SK-N-SH (cell line): ENCODE results near the gene RASIP1. TPM values are rescaled to one million over a fixed set of nuclear protein-coding genes. Genes with fewer than 3 reads are reported as not detected.
"Not testable (repeated sequence)": the region's sequence is repeated elsewhere in the genome, so short reads cannot be mapped to it uniquely, and the experiment has no call there.

Experiments used
- CTCF ChIA-PET: fragments of 300-600, 350-600 bp; formaldehyde crosslinking; extraction: SDS; loops from one replicate; lab custom pipeline; 2021; lab: Yijun Ruan, JAX
- POLR2A ChIA-PET: fragments of 350-600 bp; sonication (Branson Sonifier 250); formaldehyde crosslinking; extraction: SDS; loops from one replicate; lab custom pipeline; 2020; ENCODE audit warnings: antibody characterized with exemption, inconsistent platforms; lab: Yijun Ruan, JAX
- DNase-seq: peaks from one replicate; pipeline ENCODE4 v3.0.0; 2012
- H2AFZ ChIP-seq: fragments of 200-600 bp; sonication (generic); 2 replicates; pipeline ENCODE4 v1.8.1; 2016; ENCODE audit warnings: antibody characterized with exemption, mild to moderate bottlenecking, low read depth
- H3F3A ChIP-seq: fragments of 200-600 bp; sonication (generic); replicated peaks from 2 replicates; pipeline ENCODE3; 2016; ENCODE audit warnings: antibody characterized with exemption, mild to moderate bottlenecking; ENCODE audit not compliant: insufficient read depth
- H3K27ac ChIP-seq, 2 experiments: fragments of 200-500 bp in 1 of 2; fragments of 200-600 bp in 1 of 2; sonication (Bioruptor generic) in 1 of 2; sonication (generic), shearing (Covaris generic) in 1 of 2; 2 replicates each; pipeline versions ENCODE4 v1.5.1 to v1.6.1; 2014 to 2016; ENCODE audit warnings: low read depth in 2 of 2, inconsistent platforms in 1 of 2, low read length in 1 of 2, mild to moderate bottlenecking in 1 of 2, mixed read lengths in 1 of 2
- H3K27me3 ChIP-seq: fragments of 200-600 bp; sonication (generic), shearing (Covaris generic); 2 replicates; pipeline ENCODE4 v1.6.1; 2016; ENCODE audit warnings: mixed run types; ENCODE audit not compliant: insufficient read depth
- H3K36me3 ChIP-seq, 2 experiments: fragments of 200-500 bp in 1 of 2; fragments of 200-600 bp in 1 of 2; sonication (Bioruptor generic) in 1 of 2; sonication (generic) in 1 of 2; replicated peaks in 1 of 2; 2 replicates each; pipeline versions ENCODE3 to v1.5.1; 2014 to 2016; ENCODE audit warnings: low read length in 1 of 2, mild to moderate bottlenecking in 1 of 2; ENCODE audit not compliant: insufficient read depth in 2 of 2, control insufficient read depth in 1 of 2
- H3K4me1 ChIP-seq, 2 experiments: fragments of 200-500 bp in 1 of 2; fragments of 200-600 bp in 1 of 2; sonication (Bioruptor generic) in 1 of 2; sonication (generic), shearing (Covaris generic) in 1 of 2; 2 replicates each; pipeline versions ENCODE4 v1.5.1 to v1.6.1; 2014 to 2016; ENCODE audit warnings: low read depth in 1 of 2, low read length in 1 of 2, mixed run types in 1 of 2; ENCODE audit not compliant: insufficient read depth in 2 of 2, control insufficient read depth in 1 of 2
- H3K4me2 ChIP-seq: fragments of 200-600 bp; sonication (generic), shearing (Covaris generic); 2 replicates; pipeline ENCODE4 v1.6.1; 2017; ENCODE audit warnings: mixed run types
- H3K4me3 ChIP-seq, 2 experiments: fragments of 200-500 bp in 1 of 2; fragments of 200-600 bp in 1 of 2; sonication (Bioruptor generic) in 1 of 2; sonication (generic), shearing (Covaris generic) in 1 of 2; 2 replicates each; pipeline versions ENCODE4 v1.5.1 to v1.8.1; 2014 to 2016; ENCODE audit warnings: low read depth in 2 of 2, inconsistent platforms in 1 of 2, low read length in 1 of 2, mild to moderate bottlenecking in 1 of 2, mixed read lengths in 1 of 2, moderate library complexity in 1 of 2
- H3K79me2 ChIP-seq: fragments of 200-600 bp; sonication (generic); 2 replicates; pipeline ENCODE4 v1.8.1; 2017; ENCODE audit warnings: mild to moderate bottlenecking; ENCODE audit not compliant: insufficient read depth
- H3K9ac ChIP-seq: fragments of 200-600 bp; sonication (generic); 2 replicates; pipeline ENCODE4 v1.6.1; 2017; ENCODE audit warnings: mixed run types
- H3K9me2 ChIP-seq: fragments of 200-600 bp; sonication (generic); 2 replicates; pipeline ENCODE4 v1.6.1; 2017; ENCODE audit warnings: mixed run types
- H3K9me3 ChIP-seq: fragments of 200-600 bp; sonication (generic); 2 replicates; pipeline ENCODE4 v1.6.1; 2017; ENCODE audit warnings: mixed run types, mild to moderate bottlenecking, moderate library complexity
- H4K20me1 ChIP-seq: fragments of 200-600 bp; sonication (generic); 2 replicates; pipeline ENCODE4 v1.6.1; 2017; ENCODE audit warnings: mild to moderate bottlenecking, mixed run types; ENCODE audit not compliant: insufficient read depth
- CHD2 ChIP-seq: fragments of 150-350 bp; IDR thresholded peaks from 2 replicates; pipeline ENCODE4 v1.6.1; 2018; ENCODE audit warnings: low read length; ENCODE audit not compliant: partially characterized antibody
- ELF1 ChIP-seq: IDR thresholded peaks from 2 replicates; pipeline ENCODE4 v1.4.0; 2012
- EP300 ChIP-seq, 2 experiments: IDR thresholded peaks; 2 replicates each; pipeline versions ENCODE4 v1.4.0 to v1.6.1; 2012; ENCODE audit warnings: borderline replicate concordance in 1 of 2, low read depth in 1 of 2, low read length in 1 of 2
- FOSL2 ChIP-seq: IDR thresholded peaks from 2 replicates; pipeline ENCODE4 v1.4.0; 2012; ENCODE audit warnings: low read depth, mild to moderate bottlenecking, moderate library complexity, borderline replicate concordance
- FOXM1 ChIP-seq: IDR thresholded peaks from 2 replicates; pipeline ENCODE4 v1.4.0; 2012; ENCODE audit warnings: low read depth, mild to moderate bottlenecking
- MEF2A ChIP-seq: IDR thresholded peaks from 2 replicates; pipeline ENCODE4 v1.4.0; 2012; ENCODE audit warnings: low read depth, borderline replicate concordance
- NFIC ChIP-seq: IDR thresholded peaks from 2 replicates; pipeline ENCODE4 v1.4.0; 2012; ENCODE audit warnings: borderline replicate concordance
- RCOR1 ChIP-seq: fragments of 150-350 bp; IDR thresholded peaks from 2 replicates; pipeline ENCODE4 v1.6.1; 2017; ENCODE audit warnings: antibody characterized with exemption, low read length
- RXRA ChIP-seq: IDR thresholded peaks from 2 replicates; pipeline ENCODE4 v1.4.0; 2012; ENCODE audit warnings: low read depth, mild to moderate bottlenecking, borderline replicate concordance
- SIN3A ChIP-seq: IDR thresholded peaks from 2 replicates; pipeline ENCODE4 v1.6.1; 2012; ENCODE audit warnings: low read depth, mild to moderate bottlenecking, low read length, moderate library complexity, borderline replicate concordance
- SMC3 ChIP-seq: IDR thresholded peaks from 2 replicates; pipeline ENCODE4 v1.6.1; 2012; ENCODE audit warnings: low read depth, low read length, improper control_type of control experiment
- TCF12 ChIP-seq: IDR thresholded peaks from 2 replicates; pipeline ENCODE4 v1.4.0; 2012
- YY1 ChIP-seq: IDR thresholded peaks from 2 replicates; pipeline ENCODE4 v1.4.0; 2012; ENCODE audit warnings: low read depth, mild to moderate bottlenecking
- WGBS: methylation state at CpG from one replicate; pipeline ENCODE4 v1.1.6; 2017; ENCODE audit warnings: low lambda C conversion rate; 5-methylcytosine and 5-hydroxymethylcytosine counted together
- polyA plus RNA-seq, 3 experiments: library from polyadenylated mRNA; depleted of rRNA; stranded (reverse); fragments of >200 nt; gene quantifications; 2 replicates each; pipeline ENCODE4 v1.2.3, GENCODE V29; 2012
- TF ChIP-seq, protein P1 (sequence below): IDR thresholded peaks from 2 replicates; pipeline ENCODE4 v1.4.0; 2012; ENCODE audit warnings: low read depth, borderline replicate concordance
- TF ChIP-seq, protein P2 (sequence below): IDR thresholded peaks from 2 replicates; pipeline ENCODE4 v1.6.1; 2012; ENCODE audit warnings: mild to moderate bottlenecking, low read depth, low read length, moderate library complexity
- TF ChIP-seq, protein P3 (sequence below): IDR thresholded peaks from 2 replicates; pipeline ENCODE4 v1.4.0; 2012; ENCODE audit warnings: low read depth
- TF ChIP-seq, protein P4 (sequence below): fragments of 150-350 bp; IDR thresholded peaks from 2 replicates; pipeline ENCODE4 v1.6.1; 2017; ENCODE audit warnings: antibody characterized with exemption, low read length, low read depth, borderline replicate concordance

Gene RASIP1
- polyA plus RNA-seq, 1 of the 3 experiments (the other 2 are of a cell fraction): 0.41 TPM

DNA sequence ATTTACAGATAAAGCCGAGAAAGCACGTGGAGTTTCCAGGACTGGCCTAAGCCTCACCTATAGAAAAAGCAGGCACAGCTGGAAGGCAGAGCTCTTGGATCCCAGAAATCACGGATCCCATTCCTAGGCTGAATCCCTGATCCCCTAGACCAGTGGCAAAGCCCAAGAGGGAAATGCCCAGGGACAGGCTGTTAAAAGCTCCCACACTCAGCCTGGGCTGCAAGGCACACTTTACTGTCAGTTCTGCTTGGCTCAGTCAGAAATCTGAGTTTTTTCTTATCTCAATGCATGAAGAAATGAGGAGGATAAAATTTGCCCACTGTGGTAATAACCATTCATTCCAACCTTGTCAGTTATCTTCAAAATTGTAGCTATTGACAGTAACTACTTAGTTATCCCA lies 52.6 kb downstream of the RASIP1 start:
- H3K27ac ChIP-seq: no peak overlapping the region
- H3F3A ChIP-seq: no peaks in the 10 kb centered on the region
- ChIA-PET POLR2A (no interaction called here), CTCF (interaction anchor here (1.1 to 2.5 kb wide), 2 partner anchors 13 to 50 kb away, joined by 4 to 12 read pairs; partner anchors contain the start of gene DBP)
- H3K9me3 ChIP-seq: no peaks in the 10 kb centered on the region
- no peaks in the 10 kb centered on the region for H4K20me1 ChIP-seq
- H3K9me2 ChIP-seq: no peaks in the 10 kb centered on the region
- no peak overlapping the region for H2AFZ ChIP-seq
- H3K79me2 ChIP-seq: no peaks in the 10 kb centered on the region
- 86% methylated on average over 3 of the region's 3 CpGs for WGBS
- H3K27me3 ChIP-seq: no peaks in the 10 kb centered on the region
- no peak overlapping the region for H3K9ac ChIP-seq
- no peak overlapping the region for H3K4me2 ChIP-seq
- no peaks in the 10 kb centered on the region for H3K36me3 ChIP-seq
- DNase-seq: no peak
- no peaks in the 10 kb centered on the region for H3K4me1 ChIP-seq
- no peak overlapping the region for H3K4me3 ChIP-seq
- TF ChIP-seq SIN3A (no peak), SMC3 (no peak), FOSL2 (no peak), RCOR1 (no peak)

DNA sequence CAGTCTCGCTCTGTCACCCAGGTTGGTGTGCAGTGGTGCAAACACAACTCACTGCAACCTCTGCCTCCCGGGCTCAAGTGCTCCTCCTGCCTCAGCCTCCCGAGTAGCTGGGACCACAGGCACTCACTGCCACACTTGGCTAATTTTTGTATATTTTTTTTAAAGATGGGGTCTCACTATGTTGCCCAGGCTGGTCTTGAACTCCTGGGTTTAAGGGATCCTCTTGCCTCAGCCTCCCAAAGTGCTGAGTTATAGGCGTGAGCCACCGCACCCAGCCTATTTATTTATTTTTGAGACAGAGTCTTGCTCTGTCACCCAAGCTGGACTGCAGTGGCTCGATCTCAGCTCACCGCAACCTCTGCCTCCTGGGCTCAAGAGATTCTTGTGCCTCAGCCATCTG lies 53.8 kb downstream of the RASIP1 start:
- CTCF ChIA-PET: interaction anchor here (2.5 kb wide), 1 partner anchor 12 kb away, joined by 12 read pairs; no protein-coding TSS in a partner anchor
- H3K27ac ChIP-seq, H3F3A ChIP-seq, H3K9me2 ChIP-seq, H3K4me2 ChIP-seq, H3K36me3 ChIP-seq, POLR2A ChIA-PET, H2AFZ ChIP-seq, H3K9ac ChIP-seq, H4K20me1 ChIP-seq, H3K79me2 ChIP-seq, DNase-seq, H3K4me1 ChIP-seq, H3K27me3 ChIP-seq, H3K9me3 ChIP-seq, H3K4me3 ChIP-seq: not testable (repeated sequence)
- WGBS: 90% methylated on average over 7 of the region's 7 CpGs

DNA sequence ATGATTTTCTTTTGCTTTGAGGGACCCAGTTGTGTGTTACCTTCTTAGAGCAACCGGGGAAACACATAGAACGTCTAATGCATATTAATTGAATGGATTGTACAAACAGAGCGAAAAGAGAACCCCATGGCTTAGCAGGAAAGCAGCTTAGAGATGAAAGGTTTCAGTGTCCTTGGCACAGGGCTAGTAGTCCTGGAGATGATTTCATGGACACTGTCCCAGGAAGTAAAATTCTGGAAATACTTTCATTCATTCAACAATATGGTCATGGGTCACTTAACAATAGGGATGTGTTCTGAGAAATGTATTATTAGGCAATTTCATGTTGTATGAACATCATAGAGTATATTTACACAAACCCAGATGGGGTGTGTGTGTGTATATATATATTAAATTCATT lies 54.3 kb downstream of the RASIP1 start:
- WGBS: 77% methylated on average over 3 of the region's 3 CpGs
- CTCF ChIA-PET: interaction anchor here (2.5 kb wide), 1 partner anchor 11 kb away, joined by 12 read pairs; no protein-coding TSS in a partner anchor
- H3K27me3 ChIP-seq: no peaks in the 10 kb centered on the region
- H3K4me1 ChIP-seq: no peaks in the 10 kb centered on the region
- no peak overlapping the region for H3K4me2 ChIP-seq
- no peak overlapping the region for H3K9ac ChIP-seq
- H3K27ac ChIP-seq: no peak overlapping the region
- no peak overlapping the region for H2AFZ ChIP-seq
- DNase-seq: no peak
- no peaks in the 10 kb centered on the region for H3K9me2 ChIP-seq
- no peaks in the 10 kb centered on the region for H3K79me2 ChIP-seq
- POLR2A ChIA-PET: no interaction called here
- no peak overlapping the region for H3K4me3 ChIP-seq
- H3F3A ChIP-seq: no peaks in the 10 kb centered on the region
- H3K36me3 ChIP-seq: no peaks in the 10 kb centered on the region
- H4K20me1 ChIP-seq: no peaks in the 10 kb centered on the region
- no peaks in the 10 kb centered on the region for H3K9me3 ChIP-seq
- TF ChIP-seq, protein P1, sequence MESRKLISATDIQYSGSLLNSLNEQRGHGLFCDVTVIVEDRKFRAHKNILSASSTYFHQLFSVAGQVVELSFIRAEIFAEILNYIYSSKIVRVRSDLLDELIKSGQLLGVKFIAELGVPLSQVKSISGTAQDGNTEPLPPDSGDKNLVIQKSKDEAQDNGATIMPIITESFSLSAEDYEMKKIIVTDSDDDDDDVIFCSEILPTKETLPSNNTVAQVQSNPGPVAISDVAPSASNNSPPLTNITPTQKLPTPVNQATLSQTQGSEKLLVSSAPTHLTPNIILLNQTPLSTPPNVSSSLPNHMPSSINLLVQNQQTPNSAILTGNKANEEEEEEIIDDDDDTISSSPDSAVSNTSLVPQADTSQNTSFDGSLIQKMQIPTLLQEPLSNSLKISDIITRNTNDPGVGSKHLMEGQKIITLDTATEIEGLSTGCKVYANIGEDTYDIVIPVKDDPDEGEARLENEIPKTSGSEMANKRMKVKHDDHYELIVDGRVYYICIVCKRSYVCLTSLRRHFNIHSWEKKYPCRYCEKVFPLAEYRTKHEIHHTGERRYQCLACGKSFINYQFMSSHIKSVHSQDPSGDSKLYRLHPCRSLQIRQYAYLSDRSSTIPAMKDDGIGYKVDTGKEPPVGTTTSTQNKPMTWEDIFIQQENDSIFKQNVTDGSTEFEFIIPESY: no peak
- TF ChIP-seq RXRA (no peak), MEF2A (no peak), YY1 (no peak), NFIC (no peak), CHD2 (no peak), TCF12 (no peak), ELF1 (no peak), EP300 (IDR thresholded peaks at IDR 0.05; ENCODE audit: borderline replicate concordance in 1 of 2, low read depth in 1 of 2, low read length in 1 of 2) (no peak), FOXM1 (no peak)
- TF ChIP-seq, protein P2, sequence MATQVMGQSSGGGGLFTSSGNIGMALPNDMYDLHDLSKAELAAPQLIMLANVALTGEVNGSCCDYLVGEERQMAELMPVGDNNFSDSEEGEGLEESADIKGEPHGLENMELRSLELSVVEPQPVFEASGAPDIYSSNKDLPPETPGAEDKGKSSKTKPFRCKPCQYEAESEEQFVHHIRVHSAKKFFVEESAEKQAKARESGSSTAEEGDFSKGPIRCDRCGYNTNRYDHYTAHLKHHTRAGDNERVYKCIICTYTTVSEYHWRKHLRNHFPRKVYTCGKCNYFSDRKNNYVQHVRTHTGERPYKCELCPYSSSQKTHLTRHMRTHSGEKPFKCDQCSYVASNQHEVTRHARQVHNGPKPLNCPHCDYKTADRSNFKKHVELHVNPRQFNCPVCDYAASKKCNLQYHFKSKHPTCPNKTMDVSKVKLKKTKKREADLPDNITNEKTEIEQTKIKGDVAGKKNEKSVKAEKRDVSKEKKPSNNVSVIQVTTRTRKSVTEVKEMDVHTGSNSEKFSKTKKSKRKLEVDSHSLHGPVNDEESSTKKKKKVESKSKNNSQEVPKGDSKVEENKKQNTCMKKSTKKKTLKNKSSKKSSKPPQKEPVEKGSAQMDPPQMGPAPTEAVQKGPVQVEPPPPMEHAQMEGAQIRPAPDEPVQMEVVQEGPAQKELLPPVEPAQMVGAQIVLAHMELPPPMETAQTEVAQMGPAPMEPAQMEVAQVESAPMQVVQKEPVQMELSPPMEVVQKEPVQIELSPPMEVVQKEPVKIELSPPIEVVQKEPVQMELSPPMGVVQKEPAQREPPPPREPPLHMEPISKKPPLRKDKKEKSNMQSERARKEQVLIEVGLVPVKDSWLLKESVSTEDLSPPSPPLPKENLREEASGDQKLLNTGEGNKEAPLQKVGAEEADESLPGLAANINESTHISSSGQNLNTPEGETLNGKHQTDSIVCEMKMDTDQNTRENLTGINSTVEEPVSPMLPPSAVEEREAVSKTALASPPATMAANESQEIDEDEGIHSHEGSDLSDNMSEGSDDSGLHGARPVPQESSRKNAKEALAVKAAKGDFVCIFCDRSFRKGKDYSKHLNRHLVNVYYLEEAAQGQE: no peak
- TF ChIP-seq, protein P3, sequence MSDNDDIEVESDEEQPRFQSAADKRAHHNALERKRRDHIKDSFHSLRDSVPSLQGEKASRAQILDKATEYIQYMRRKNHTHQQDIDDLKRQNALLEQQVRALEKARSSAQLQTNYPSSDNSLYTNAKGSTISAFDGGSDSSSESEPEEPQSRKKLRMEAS: no peak
- TF ChIP-seq, protein P4, sequence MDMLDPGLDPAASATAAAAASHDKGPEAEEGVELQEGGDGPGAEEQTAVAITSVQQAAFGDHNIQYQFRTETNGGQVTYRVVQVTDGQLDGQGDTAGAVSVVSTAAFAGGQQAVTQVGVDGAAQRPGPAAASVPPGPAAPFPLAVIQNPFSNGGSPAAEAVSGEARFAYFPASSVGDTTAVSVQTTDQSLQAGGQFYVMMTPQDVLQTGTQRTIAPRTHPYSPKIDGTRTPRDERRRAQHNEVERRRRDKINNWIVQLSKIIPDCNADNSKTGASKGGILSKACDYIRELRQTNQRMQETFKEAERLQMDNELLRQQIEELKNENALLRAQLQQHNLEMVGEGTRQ: no peak
